ENCODE measurements around the gene RAD23A.
A peak's percentile ranks its signal among the peaks of the same experiment; 100 is the strongest.

The RAD23A gene

DNA sequence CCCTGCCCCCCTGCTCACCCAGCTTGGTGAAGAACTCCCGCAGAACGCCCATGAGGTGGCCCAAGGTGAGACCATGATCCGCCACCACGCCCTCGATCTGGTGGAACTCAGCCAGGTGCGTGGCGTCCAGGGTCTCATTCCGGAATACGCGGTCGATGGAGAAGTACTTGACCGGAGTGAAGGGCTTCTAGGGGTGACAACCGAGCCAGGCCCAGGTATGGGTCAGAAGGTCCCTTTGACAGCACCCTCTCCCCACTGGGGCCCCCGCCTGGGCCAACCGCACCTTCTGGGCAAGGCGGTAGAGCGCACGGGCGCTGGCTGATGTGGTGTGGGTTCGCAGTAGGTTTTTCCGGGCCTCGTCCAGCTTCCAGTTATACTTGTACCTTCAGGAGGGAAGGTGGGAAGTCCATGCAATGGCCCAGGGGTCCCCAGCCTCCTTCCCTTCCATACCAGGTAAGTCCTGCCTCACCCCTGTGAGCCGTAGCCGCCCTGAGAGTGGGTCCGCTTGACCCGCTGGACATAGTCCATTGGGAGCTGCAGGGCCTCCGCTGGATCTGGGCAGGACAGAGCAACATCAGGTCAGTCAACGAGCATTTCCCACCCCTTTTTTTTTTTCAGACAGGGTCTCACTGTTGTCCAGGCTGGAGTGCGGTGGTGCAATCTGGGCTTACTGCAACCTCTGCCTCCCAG is 20.9 kb upstream of the RAD23A start:
- Histone ChIP-seq H3K4me1 (ENCODE audit: control insufficient read depth, insufficient read depth, low read length) (no peaks in the 10 kb centered on the region), H3K9ac (ENCODE audit: low read length) (no peak overlapping the region), H3K27me3 (replicated peaks; ENCODE audit: control insufficient read depth, insufficient read depth, low read length) (no peaks in the 10 kb centered on the region), H3K36me3 (ENCODE audit: control insufficient read depth, insufficient read depth, low read length, severe bottlenecking) (peaks cover 63% of the 10 kb centered on the region), H3K4me3 (ENCODE audit: low read length) (no peak overlapping the region), H3K9me3 (ENCODE audit: control insufficient read depth, low read length) (no peaks in the 10 kb centered on the region)
- DNase-seq (ENCODE audit: low read depth), result no peak

DNA sequence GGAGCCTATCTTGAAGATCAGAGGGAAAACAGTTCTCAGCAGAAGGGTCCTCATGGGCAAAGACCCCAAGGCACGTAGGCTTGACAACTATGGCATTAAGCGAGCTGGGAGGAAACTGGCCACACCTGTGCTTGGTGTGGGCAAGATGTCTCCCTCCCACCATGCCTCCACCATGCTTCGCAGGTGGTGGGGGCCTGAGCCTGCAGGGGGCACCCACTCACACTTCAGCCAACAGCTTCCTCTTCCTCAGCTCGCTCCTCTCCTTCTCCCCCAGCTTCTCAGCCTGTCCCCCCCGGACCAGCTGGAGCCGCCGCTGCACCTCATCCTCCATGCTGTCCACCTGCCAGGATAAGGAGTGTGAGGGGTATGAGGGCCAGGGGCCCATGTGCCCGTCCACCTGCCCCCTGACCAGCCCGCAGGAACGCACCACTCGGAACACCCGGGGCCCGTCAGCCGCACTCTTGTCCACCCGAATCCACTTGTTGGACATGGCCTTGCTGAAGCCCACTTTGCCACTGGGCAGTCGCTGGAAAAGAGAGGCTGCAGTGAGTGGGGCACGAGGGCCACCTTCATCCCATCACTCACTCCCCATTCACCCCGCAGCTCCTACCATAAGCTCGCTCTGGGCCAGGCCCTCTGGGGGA is 15.5 kb upstream of the RAD23A start:
- Histone ChIP-seq H3K36me3 (ENCODE audit: control insufficient read depth, insufficient read depth, low read length, severe bottlenecking) (peaks cover 46% of the 10 kb centered on the region), H3K9me3 (ENCODE audit: control insufficient read depth, low read length) (no peaks in the 10 kb centered on the region), H3K9ac (ENCODE audit: low read length) (no peak overlapping the region), H3K27me3 (replicated peaks; ENCODE audit: control insufficient read depth, insufficient read depth, low read length) (no peaks in the 10 kb centered on the region), H3K4me1 (ENCODE audit: control insufficient read depth, insufficient read depth, low read length) (peaks cover 14% of the 10 kb centered on the region), H3K4me3 (ENCODE audit: low read length) (no peak overlapping the region)
- DNase-seq (ENCODE audit: low read depth), result no peak

DNA sequence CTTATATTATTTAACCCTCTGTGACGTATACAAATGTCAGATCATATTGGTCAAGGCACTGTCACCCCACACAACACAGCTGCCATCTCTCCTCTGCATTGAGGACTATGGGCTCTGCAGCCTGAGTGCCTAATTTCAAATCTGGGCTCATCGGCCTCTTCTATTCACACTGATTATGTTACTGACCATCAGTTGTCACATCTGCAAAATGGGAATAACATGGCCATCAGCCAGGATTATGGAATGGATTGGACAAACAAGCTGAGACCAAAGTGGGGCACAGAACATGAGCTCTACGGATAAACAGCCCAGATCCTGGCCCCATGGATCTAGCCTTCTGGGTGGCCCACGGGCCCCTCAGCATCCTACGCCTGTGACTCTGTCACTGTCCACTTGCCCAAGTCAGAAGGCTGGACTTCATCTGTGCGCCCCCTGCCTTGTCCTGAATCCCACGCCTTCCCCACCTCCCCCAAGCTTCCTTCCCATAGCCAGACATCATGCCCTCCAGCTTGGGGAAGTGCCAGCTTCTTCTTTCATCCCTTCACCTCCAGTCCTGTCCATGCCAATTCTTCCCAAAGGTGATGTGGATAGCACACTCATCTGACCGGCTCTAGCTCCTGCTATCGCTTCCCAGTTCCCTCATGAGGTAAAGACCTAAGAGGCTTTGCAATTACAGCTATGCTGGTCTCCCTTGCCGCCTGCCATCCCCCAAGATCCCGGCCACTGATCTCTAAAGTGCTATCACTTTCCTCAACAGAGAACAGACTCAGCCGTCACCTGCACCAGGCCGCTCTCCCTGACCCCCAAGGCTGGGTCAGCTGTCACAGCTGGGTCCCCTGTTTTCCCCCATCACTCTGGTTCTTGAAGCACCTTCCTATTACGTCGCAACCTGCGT is 13.0 kb upstream of the RAD23A start:
- peaks cover 18% of the 10 kb centered on the region for H3K4me1 ChIP-seq (ENCODE audit: control insufficient read depth, insufficient read depth, low read length)

DNA sequence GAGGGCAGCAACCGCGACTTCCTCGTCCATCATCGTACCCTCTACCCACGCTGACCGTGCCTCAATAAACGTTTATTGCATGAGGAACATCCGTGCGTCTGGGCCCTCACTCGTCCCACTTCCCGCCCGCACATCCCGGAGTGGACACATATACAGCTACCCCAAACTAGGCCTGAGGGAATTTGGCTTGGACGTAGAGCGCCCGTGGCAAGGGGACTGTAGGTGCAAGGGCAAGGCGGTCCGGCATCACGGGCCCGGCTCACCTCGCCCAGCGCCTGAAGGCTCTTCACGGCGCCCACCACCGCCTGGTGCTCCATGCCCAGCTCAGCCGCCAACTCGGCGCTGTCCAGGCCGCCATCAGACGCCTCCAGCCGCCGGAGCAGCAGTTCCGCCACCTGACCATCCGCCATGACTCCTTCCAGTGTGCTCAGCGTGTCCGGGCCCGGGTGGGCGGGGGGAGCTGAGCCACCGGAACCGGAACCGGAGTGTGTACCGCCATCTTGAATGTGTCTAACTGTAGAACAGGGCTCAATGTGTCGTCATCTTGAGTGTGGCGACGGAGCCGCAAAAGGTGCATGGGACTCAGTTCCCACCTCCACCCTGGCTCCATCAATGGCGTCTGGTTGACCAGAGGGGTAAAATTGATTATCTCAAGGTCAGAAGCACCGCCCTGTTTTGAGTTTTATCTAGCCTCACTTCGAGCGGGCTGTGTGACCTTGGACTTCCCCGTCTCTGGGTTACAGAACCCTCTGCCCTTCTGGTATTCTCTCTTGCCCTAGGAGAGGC is 12.2 kb upstream of the RAD23A start, which contains the start of gene FARSA:
Gene FARSA, minus strand, starts transcription at position 425 of the 786 bp plus-strand sequence. Its CDS starts 15 bp downstream, at position 410.
- Histone ChIP-seq H3K9ac (ENCODE audit: low read length) (peak within 1 kb of the TSS; percentile 95), H3K4me3 (ENCODE audit: low read length) (peak within 1 kb of the TSS; percentile 92), H3K27me3 (replicated peaks; ENCODE audit: control insufficient read depth, insufficient read depth, low read length) (no peaks in the 10 kb centered on the region), H3K9me3 (ENCODE audit: control insufficient read depth, low read length) (no peaks in the 10 kb centered on the region), H3K36me3 (ENCODE audit: control insufficient read depth, insufficient read depth, low read length, severe bottlenecking) (peaks cover 25% of the 10 kb centered on the region), H3K4me1 (ENCODE audit: control insufficient read depth, insufficient read depth, low read length) (peaks cover 21% of the 10 kb centered on the region)
- DNase-seq (ENCODE audit: low read depth), result peak; percentile 97

More for the DNA sequence above, 13.0 kb upstream of the RAD23A start:
- Histone ChIP-seq H3K27me3 (replicated peaks; ENCODE audit: control insufficient read depth, insufficient read depth, low read length) (no peaks in the 10 kb centered on the region), H3K9ac (ENCODE audit: low read length) (peak overlapping the region; percentile 95), H3K4me3 (ENCODE audit: low read length) (peak overlapping the region; percentile 92), H3K36me3 (ENCODE audit: control insufficient read depth, insufficient read depth, low read length, severe bottlenecking) (peaks cover 33% of the 10 kb centered on the region), H3K9me3 (ENCODE audit: control insufficient read depth, low read length) (no peaks in the 10 kb centered on the region)
- DNase-seq (ENCODE audit: low read depth), result no peak

DNA sequence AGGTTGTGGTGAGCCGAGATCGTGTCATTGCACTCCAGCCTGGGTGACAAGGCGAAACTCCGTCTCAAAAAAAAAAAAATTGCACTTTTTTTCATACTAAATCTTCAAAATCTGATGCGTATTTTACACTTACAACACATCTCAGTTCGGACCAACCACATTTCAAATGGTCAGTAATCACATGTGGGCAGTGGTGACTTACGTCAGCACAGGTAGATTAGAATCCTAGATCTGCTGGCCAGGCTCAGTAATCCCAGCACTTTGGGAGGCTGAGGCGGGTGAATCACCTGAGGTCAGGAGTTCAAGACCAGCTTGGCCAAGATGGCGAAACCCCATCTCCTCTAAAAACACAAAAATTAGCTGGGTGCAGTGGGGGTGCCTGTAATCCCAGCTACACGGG is 10.6 kb upstream of the RAD23A start:
- Histone ChIP-seq H3K4me3 (ENCODE audit: low read length) (no peak overlapping the region), H3K9me3 (ENCODE audit: control insufficient read depth, low read length) (no peaks in the 10 kb centered on the region), H3K36me3 (ENCODE audit: control insufficient read depth, insufficient read depth, low read length, severe bottlenecking) (peaks cover 20% of the 10 kb centered on the region), H3K9ac (ENCODE audit: low read length) (no peak overlapping the region), H3K4me1 (ENCODE audit: control insufficient read depth, insufficient read depth, low read length) (peaks cover 30% of the 10 kb centered on the region), H3K27me3 (replicated peaks; ENCODE audit: control insufficient read depth, insufficient read depth, low read length) (no peaks in the 10 kb centered on the region)
- no peak for DNase-seq (ENCODE audit: low read depth)

DNA sequence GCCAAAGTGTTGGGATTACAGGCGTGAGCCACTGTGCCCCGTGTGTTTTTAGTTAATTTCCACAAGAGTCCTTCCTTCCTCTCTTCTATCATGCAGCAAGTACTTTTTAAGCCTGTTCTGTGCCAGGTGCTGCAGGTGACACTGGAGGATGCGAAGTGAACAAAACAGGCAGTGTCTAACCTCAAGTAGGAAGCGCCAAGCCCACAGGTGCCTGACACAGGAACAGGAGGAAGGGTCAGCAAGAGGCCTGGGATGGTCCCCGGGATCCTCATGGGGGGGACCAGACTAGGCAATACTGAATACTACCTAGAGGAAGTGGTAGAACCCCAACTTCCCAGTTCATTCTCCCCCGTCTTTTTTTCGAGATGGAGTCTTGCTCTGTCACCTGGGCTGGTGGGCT is 9.1 kb upstream of the RAD23A start:
- Histone ChIP-seq H3K9ac (ENCODE audit: low read length) (no peak overlapping the region), H3K9me3 (ENCODE audit: control insufficient read depth, low read length) (no peaks in the 10 kb centered on the region), H3K27me3 (replicated peaks; ENCODE audit: control insufficient read depth, insufficient read depth, low read length) (no peaks in the 10 kb centered on the region), H3K4me3 (ENCODE audit: low read length) (no peak overlapping the region), H3K36me3 (ENCODE audit: control insufficient read depth, insufficient read depth, low read length, severe bottlenecking) (peaks cover 26% of the 10 kb centered on the region), H3K4me1 (ENCODE audit: control insufficient read depth, insufficient read depth, low read length) (peaks cover 39% of the 10 kb centered on the region)
- DNase-seq (ENCODE audit: low read depth), result no peak

DNA sequence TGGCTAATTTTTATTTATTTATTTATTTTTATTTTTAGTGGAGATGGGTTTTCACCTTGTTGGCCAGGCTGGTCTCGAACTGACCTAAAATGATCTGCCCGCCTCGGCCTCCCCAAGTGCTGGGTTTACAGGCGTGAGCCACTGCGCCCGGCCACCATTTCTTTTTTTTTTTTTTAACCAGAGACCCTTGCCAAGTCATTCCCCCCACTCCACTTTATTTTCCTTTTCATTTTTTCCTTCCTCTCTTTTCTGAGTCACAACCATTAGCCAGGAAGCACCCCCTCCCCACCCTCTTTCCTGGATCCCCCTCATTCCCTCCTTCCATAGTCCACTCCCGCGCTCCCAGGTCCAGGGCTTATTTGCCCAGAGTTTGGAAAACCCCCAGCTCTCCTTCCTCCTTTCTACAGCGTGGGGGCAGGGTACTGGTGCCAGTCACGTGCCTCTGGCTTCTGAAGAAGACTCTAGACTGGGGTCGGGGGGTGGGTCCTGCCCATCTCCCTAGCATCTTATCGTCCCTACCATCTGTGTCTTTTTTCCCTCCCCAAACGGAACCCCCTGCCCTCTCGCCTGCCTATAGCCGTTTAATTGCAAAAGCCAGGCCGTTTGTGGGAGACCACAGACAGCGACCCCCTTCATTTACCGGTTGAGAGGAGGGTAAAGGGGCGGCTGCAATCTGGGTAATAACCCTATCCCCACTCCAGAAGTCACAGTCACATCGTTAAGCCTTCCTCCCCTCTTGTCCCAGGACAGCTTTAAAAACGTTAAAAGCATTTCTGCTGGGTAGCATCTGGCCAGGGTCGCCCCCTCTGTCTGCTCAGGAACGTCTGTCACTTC is 8.4 kb upstream of the RAD23A start:
- peak overlapping the region; percentile 97 for H3K4me3 ChIP-seq (ENCODE audit: low read length)
- no peaks in the 10 kb centered on the region for H3K27me3 ChIP-seq (replicated peaks; ENCODE audit: control insufficient read depth, insufficient read depth, low read length)
- H3K36me3 ChIP-seq (ENCODE audit: control insufficient read depth, insufficient read depth, low read length, severe bottlenecking), result peaks cover 33% of the 10 kb centered on the region
- H3K9ac ChIP-seq (ENCODE audit: low read length), result peak overlapping the region; percentile 99
- DNase-seq (ENCODE audit: low read depth), result no peak
- peaks cover 38% of the 10 kb centered on the region for H3K4me1 ChIP-seq (ENCODE audit: control insufficient read depth, insufficient read depth, low read length)
- H3K9me3 ChIP-seq (ENCODE audit: control insufficient read depth, low read length), result no peaks in the 10 kb centered on the region

DNA sequence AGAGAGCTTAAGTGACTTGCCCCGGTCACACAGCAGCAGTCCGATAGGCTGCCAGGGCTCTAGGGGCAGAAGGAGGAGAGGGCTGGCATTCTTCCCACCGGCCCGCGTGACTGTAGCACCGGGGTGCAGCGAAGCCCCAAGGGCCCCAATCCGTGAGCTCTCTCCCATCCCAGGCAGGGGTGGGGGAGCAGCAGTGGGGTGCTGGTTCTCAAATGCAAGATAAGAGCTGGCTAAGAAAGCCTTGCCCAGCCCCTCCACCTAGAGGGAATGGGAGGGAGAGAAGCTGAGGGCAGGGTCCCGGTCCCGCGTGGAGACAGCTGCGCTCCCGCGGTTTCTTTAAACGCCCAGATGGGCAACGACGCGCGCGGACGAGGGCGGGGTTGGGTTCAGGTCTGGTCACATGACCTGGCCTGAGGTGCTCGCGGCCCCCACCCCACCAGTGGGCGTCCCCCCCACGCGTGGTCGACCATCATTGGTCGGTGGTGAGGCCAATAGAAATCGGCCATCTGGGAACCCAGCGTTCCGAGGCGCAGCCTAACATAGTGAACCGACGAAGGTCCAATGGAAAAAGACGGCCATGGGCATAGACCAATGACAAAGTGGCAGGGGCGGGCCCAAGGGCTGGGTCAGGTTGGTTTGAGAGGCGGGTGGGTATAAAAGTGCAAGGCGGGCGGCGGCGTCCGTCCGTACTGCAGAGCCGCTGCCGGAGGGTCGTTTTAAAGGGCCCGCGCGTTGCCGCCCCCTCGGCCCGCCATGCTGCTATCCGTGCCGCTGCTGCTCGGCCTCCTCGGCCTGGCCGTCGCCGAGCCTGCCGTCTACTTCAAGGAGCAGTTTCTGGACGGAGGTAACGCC is 7.5 kb upstream of the RAD23A start, which contains the start of gene CALR:
Gene CALR, plus strand, starts transcription at position 683 of the 852 bp plus-strand sequence. Its CDS starts 71 bp downstream, at position 754.
- no peaks in the 10 kb centered on the region for H3K27me3 ChIP-seq (replicated peaks; ENCODE audit: control insufficient read depth, insufficient read depth, low read length)
- H3K9me3 ChIP-seq (ENCODE audit: control insufficient read depth, low read length), result no peaks in the 10 kb centered on the region
- peak within 1 kb of the TSS; percentile 99 for H3K9ac ChIP-seq (ENCODE audit: low read length)
- H3K4me1 ChIP-seq (ENCODE audit: control insufficient read depth, insufficient read depth, low read length), result peaks cover 38% of the 10 kb centered on the region
- DNase-seq (ENCODE audit: low read depth), result peak; percentile 99
- H3K36me3 ChIP-seq (ENCODE audit: control insufficient read depth, insufficient read depth, low read length, severe bottlenecking), result peaks cover 41% of the 10 kb centered on the region
- H3K4me3 ChIP-seq (ENCODE audit: low read length), result peak within 1 kb of the TSS; percentile 97

DNA sequence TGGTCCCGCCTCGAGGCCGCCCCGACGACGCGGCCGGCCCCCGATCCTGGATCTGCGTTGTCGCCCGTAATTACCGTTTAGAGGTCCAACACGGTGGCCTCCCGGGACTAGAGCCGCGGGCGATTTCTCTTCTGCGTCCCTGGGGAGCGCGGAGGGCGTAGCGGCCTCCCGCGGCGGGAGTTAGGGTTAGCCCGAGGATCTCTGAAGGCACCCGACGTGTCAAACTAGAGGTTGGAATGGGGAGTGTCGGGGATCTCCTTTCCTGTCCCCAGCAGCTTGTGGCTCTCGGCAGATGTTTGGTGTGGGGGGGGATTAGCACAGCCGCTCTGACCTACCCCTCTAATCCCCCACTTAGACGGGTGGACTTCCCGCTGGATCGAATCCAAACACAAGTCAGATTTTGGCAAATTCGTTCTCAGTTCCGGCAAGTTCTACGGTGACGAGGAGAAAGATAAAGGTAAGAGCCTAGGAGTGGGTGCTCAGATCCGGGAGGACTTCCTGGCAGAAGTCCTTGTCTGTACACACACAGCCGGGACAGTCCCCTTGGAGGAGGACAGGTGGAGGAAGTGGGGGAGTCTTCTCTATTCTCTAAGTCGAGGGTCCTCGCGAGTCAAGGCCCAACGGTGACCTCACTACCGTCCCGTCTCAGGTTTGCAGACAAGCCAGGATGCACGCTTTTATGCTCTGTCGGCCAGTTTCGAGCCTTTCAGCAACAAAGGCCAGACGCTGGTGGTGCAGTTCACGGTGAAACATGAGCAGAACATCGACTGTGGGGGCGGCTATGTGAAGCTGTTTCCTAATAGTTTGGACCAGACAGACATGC is 6.7 kb upstream of the RAD23A start:
- H3K9me3 ChIP-seq (ENCODE audit: control insufficient read depth, low read length), result no peaks in the 10 kb centered on the region
- H3K4me1 ChIP-seq (ENCODE audit: control insufficient read depth, insufficient read depth, low read length), result peaks cover 35% of the 10 kb centered on the region
- H3K4me3 ChIP-seq (ENCODE audit: low read length), result peak overlapping the region; percentile 97
- H3K27me3 ChIP-seq (replicated peaks; ENCODE audit: control insufficient read depth, insufficient read depth, low read length), result no peaks in the 10 kb centered on the region
- H3K9ac ChIP-seq (ENCODE audit: low read length), result peak overlapping the region; percentile 99
- H3K36me3 ChIP-seq (ENCODE audit: control insufficient read depth, insufficient read depth, low read length, severe bottlenecking), result peaks cover 49% of the 10 kb centered on the region
- peak; percentile 81 for DNase-seq (ENCODE audit: low read depth)
